SW480 (cell line): ENCODE data around the gene VIT.
A peak's percentile ranks its signal among the peaks of the same experiment; 100 is the strongest.

Experiments
- DNase-seq: peaks from one replicate; pipeline ENCODE4 v3.0.0-alpha.2; 2016; ENCODE audit warnings: low spot score

VIT gene, protein sequence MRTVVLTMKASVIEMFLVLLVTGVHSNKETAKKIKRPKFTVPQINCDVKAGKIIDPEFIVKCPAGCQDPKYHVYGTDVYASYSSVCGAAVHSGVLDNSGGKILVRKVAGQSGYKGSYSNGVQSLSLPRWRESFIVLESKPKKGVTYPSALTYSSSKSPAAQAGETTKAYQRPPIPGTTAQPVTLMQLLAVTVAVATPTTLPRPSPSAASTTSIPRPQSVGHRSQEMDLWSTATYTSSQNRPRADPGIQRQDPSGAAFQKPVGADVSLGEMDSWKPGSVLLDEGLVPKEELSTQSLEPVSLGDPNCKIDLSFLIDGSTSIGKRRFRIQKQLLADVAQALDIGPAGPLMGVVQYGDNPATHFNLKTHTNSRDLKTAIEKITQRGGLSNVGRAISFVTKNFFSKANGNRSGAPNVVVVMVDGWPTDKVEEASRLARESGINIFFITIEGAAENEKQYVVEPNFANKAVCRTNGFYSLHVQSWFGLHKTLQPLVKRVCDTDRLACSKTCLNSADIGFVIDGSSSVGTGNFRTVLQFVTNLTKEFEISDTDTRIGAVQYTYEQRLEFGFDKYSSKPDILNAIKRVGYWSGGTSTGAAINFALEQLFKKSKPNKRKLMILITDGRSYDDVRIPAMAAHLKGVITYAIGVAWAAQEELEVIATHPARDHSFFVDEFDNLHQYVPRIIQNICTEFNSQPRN

DNA sequence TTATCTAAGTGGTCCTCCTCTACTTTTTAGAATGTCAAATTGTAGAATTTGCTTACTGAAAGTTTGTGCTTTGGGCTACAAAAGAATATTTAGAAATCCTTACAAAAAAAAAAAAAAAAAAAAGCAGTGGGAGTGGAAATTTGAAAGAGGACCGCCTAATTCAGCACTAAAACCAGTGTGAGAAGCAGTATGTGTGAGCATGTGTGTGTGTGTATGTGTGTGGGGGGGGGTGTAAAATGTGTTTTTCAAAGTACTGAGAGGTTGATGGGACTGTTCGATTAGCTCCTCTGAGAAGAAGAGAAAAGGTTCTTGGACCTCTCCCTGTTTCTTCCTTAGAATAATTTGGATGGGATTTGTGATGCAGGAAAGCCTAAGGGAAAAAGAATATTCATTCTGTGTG, at the start of gene VIT:
TSS of gene VIT (plus strand) at position 175 of the 400 bp plus-strand sequence. CDS start 19,664 bp downstream, outside the sequence.
- DNase-seq: no peak

DNA sequence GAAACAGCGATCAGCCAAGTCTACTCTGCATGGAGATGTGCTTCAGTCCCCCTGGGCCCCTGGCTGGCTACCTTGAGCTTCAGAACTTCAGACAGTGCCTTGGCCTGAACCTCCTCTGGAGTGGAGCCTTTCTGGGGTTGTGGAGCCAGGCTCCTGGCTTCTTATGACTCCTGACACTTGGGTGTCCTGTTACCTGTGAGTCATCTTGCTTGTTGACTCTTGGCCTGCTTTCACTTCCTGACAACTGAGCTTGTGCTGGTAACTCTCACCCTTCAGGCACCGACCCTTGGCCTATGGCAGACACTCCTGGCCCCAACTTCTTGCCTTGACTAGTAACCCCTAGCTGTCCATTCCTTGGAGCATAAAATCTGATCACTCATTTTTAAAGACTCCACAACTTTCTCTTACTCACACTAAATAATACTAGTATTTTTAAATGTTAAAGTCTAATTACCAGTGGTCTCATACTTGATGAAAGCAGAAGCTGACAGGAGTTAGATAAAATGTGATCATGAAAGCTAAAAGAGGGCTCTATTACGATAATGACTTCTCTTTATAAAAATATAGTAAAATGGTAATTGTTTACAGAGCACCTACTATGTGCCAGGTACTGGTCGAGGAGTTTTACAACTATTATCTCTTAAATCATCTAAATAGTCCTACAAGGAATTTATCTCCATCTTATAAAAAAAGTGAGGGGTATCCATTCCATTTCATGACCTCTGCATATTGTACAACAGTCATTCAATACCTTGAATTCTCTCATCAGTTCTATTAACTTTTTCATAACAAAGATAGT, 46.3 kb upstream of the VIT start:
- DNase-seq: peak; percentile 75

DNA sequence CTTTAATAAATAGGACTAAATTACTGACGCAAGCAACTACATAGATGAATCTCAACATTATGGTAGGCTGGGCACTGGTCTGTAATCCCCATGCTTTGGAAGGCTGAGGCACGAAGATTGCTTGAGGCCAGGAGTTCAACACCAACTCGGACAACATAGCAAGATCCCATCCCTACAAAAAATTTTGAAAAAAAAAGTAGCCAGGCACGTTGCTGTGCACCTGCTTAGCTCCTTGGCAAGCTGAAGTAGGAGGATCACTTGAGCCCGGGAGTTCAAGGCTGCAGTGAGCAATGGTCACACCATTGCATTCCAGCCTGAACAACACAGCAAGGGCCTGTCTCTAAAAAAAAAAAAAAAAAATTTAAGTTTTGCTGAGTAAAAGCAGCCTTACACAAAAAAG, 43.4 kb upstream of the VIT start:
- no peak for DNase-seq

DNA sequence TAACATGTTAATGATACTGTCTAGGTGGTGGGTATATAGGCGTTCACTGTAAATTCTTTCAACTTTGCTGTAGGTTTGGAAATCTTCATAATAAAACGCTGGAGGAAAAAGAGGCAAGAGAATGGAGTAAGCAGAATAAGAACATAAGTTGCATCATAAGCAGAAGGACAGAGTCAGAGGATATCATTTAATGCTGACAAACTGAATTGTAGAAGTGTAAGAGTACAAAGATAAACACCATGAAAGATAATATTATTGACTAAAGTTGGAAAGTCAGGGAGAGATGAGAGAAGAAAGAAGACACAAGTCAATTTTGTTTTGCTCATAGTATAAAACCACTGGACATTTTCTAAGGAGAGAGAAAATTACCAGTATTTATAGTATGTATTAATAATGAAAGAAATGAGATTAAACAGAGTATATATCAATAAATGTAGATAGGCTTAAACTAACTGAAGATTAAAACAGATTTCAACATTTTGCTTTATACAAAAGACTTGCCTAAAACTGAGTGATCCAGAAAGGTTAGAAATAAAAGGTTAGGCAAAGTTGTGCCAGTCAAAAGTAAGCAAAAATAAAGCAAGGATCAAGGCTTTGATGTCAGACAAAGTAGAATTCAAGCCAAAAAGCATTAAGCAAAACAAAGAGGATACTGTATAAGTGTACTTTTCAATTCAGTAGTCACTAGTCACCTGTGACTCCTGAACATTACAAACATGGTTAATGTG, 42.4 kb upstream of the VIT start:
- DNase-seq: no peak

DNA sequence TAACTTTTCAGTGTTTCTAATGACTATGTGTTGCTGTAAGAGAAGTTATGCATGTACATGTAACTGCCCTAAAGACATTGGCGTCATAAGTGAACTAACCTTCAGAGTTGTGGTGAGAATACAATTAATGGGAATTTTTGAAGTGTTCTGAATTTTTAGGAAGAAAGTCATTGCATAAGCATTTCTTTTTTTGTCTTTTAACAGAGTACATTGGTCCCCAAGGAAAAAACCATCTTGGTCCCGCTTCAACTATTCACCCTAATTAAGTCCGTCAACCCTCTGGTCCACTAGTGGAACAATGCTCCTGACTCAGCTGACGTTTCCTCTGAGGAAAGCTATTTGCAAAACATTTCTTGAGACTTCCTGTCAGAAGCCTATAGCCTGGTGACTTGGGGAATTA, 41.1 kb upstream of the VIT start:
- DNase-seq: no peak

DNA sequence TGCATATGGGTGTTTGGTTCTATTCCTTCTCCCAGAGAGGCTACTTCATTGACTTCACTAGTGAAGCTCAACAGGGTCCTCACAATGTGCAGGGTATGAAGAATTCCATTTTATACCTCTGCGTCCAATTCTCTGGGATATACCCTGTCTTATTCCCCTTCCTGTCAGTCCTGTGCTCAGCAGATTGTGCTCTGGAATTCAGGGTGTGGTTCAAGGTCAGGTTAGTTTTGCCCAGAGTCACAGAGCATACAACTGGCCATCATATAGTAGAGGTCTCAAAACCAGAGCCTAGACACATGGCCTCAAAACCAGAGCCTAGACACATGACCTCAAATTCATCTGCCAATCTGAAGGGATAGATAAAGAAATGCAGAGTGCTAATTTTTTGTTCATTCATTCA, 38.8 kb upstream of the VIT start:
- no peak for DNase-seq

DNA sequence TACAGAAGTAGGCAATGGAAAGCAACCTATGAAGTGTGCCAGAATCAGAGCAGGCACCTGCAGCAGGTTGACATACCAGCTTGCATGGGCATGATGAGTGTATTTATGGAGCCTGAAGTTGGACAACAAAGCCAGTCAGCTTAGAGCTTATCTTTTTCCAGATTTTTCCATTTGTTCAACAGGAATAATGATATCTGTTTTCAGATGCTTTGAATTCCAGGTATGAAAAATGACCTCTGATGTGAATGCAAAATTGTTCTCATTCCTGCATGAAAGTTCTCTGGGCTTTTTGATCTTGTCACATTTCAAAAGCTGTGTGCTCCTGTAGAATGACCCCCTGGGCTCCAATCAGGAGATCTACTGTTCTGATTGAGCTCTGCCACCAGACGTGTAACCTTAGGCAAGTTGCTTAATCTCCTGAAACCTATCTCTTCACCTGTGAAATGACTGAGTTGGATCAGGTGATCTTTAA, 38.2 kb upstream of the VIT start:
- no peak for DNase-seq

DNA sequence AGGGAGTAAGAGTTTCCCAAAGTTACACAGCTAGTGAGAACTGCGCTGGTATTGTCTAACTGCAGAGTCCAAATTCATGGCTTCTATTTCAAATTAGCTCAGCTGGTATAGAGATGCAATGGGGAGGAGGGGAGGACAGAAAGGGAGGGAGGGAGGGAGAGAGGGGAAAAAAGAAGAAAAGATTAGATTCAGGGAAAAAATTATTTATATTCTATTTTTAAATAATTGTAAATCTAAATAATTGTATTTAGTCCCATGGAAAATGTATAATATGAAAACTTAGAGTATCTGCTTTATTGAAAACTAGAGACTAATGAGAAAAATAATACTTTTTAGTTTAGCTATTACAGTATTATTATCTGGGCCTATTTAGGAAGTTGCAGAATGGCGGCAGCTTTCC, 37.3 kb upstream of the VIT start:
- no peak for DNase-seq

DNA sequence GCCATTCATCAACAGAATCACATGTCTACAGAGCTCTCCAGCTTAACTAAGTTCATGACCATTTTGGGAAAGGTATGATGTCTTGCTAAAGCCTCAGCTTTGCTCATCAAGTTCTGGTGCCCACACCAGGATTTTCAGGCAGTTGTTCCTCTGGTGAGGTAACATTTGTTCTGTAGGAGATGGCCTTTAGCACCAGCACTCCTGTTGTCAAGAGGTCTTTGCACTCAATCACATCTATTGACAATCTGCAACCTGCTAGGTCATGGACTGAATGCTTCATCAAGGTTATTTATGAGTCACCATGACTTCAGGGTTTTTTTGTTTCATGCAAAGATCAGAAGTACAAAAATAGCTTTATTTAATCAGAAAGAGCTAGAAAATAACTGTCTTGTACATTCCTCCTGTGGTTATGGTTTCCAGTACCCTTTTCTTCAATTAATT, 36.6 kb upstream of the VIT start:
- no peak for DNase-seq

DNA sequence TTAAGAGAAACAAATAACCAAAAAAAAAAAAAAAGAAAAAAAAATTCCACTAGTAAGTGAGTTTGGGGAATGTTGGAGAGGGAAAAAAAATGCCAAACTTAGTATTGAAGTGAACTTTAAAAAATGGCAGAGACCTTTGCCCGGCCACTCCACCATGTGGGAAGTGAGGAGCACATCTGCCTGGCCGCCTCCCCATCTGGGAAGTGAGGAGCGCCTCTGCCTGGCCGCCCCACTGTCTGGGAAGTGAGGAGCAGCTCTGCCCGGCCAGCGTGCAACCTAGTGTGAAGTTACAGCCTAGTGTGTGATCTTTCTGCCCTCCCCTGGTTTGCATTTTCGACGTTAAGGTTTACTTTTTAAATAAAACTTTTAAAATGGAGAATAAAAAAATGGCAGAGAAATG, 33.9 kb upstream of the VIT start:
- DNase-seq: no peak

DNA sequence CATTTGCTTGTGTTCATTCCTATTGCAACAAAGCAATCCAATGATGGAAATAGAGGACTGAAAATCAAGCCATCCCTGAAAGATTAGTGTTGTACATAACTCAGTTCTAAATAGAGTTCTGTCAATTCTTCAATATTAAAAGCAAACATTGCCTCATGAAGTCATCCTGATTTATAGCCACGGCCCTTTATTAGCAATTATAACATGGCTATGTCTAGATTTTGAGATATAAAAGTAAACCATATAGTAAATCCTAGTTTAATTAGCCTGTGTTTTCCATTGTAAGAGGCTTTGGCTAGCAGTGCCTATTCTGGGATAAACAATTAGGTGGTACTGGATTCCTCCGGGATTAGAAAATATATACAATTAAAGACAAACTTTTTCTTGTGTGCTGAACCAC, 33.2 kb upstream of the VIT start:
- no peak for DNase-seq

DNA sequence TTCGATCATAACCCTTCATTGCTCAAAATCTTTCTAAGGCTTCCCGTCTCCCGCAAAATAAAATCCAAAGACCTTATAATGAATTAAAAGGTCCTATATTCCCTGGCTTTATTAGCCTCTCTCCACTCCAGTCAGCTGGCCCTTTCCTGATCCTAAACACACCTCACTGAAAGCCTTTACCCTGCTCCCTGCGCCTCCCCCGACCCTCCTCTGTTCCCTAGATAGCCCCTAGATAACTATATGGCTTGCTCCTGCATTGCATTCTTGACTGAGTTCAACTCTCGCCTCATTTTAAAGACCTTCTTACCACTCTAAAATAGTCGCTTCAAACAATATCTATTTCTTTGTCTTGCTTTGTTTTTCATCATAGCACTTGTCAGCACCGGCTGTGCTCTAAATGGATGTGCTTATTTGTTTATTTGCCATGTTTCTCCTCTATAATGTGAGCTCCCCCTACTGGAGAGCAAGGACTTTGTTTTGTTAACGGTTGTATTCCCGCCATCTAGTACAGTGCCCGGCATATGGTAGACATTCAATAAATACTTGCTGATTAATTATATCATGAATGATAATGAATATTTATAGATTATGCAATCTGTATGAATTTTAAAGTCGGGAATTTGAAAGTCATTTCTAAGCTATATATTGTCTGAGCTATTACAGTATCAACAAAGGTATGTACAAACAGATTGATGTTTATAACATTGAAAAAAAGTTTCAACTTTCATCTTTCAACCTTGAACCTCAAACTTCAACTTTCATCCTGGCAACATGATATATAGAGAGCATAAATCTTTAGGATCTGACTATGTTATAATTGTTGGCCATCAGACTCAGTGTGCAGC, 32.4 kb upstream of the VIT start:
- DNase-seq: peak; percentile 79

DNA sequence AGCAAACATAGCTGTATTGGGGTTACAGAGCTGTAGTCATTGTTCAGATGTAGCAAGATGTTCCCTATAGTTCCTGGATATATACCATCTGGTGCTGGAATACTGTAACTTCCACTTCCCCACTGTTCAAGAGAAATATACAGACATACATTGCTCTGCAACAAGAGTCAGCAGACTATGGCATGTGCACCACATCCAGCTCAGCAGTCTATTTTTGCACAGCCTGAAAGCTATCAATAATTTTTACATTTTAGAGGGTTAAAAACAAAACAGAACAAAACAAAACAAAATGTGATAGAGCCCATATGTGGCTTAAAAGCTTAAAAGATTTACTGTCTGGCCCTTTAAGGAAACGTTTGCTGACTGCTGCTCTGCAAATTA, 31.8 kb upstream of the VIT start:
- no peak for DNase-seq

DNA sequence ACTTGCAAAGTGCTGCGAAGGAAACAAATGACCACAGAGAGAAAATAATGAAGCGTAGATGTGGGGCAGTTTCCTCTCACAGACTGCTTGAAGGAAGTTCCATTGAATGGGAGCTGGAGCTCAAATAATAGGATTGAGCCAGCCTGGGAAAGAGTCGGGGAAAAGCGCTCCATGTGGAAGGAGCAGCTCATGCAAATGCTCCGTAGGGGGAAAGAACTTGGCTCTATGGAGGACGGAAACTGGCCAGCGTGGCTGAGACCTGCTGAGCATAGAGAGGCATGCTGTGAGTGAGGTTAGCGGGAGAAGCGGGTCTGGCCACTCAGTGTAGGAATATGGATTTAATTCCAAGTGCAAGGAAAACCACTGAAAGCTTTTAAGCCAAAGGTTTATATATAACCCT, 28.6 kb upstream of the VIT start:
- no peak for DNase-seq

DNA sequence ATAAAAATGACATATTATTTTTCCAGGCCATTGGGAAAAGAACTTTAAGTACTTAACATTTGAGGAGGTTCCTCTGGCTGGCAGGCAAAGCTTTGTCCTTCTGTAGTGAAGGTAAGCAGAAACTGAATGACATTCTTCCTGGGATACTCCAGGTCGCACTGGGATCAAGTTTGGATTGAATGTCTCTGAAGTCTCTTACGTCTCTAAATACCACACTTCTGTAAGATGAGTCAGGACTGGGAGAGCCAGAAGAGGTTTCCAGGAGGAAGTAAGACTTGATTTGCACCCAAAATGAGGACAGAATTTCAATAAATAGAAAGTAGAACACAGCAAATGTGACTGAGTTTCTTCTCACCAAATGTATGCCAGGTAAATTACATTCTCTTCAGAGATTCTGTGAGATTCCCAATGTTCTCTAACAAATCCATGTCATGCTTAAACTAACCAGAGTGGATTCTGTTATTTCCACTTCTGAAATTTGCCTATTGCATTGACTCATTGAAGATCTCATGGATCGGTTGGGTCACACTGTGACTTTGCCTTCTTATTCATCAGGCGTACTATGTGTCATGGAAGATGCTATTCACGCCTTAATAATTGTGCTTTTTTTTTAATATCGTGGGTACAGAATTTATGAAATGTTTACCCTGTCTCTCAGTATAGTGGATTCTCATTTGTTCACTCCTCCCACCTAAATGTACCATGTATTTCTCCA, 25.5 kb upstream of the VIT start:
- DNase-seq: no peak

DNA sequence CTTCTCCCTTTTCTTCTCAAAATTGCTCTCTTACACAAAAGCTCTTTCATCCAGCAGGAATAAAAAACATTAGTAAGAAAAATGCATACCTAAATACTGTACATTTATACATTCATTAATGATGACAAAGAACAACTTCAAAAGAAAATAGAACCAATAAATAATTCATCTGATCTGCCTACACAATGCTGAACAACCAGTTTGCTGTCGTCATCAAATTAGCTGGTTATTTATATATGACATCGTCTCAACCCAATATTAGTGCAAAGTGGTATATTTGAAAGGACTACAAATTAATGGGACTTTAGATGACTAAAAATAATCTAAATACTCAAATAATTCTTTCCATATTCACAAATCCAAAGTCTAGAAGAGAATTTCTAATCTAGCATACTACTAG, 24.8 kb upstream of the VIT start:
- no peak for DNase-seq

DNA sequence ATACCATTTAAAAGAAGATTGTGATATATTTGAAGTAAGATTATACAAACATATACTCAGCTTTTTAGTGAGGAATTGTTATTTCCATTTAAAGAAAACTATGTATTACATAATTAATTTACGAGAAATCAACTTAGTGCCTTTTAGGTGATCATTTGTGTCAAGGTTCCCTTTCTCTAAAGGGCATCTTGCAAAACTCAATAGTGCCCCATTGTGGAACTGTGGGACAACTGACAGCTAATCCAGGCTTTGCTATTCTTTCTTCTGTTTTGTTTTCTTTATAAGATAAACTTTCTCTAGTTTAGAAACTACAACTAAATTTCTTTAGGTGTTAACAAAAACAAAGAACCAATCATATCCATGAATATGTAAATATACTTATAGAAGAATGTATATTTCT, 24.3 kb upstream of the VIT start:
- peak; percentile 46 for DNase-seq

DNA sequence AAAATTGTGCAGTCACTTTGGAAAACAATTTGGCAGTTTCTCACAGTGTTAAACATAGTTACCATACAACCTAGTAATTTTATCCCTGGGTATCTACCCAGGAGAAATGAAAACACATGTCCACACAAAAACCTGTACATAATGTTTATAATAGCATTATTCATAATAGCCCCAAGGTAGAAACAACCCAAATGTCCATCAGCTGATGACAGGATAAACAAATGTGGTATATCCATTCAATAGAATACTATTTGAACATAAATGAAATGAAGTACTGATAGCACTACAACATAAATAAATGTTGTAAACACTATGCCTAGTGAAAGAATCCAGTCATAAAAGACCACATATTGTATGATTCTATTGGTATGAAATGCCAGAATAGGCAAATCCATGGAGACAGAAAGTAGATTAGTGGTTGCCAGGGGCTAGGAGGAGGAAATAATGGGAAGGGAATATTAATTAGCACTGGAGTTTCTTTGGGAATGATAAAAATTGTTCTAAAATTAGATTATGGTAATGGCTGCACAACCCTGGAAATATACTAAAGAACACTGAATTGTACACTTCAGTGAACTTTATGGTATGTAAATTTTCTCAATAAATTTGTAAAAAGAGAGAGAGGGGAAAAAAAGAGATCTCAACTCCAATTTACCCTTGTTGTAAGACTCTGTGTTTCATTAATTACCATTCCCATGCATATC, 20.8 kb upstream of the VIT start:
- no peak for DNase-seq

DNA sequence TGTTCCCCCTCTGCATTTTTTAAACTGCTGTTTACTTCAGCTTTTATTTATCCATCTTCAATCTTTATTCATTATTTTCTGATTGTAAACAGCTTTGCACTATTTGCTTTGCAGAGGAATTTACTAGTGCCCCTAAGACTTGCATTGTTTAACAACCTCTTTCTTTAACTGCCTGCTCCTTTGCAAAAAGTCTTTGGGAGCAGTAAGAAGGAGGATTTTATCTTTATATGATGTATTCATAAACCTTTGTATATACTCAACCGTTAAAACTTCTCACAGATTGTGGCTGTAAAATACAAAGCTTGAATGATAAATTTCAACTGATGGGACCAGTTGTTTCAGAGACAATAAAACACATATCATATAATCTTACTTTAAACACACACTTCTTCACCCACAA, 20.1 kb upstream of the VIT start:
- DNase-seq: no peak

DNA sequence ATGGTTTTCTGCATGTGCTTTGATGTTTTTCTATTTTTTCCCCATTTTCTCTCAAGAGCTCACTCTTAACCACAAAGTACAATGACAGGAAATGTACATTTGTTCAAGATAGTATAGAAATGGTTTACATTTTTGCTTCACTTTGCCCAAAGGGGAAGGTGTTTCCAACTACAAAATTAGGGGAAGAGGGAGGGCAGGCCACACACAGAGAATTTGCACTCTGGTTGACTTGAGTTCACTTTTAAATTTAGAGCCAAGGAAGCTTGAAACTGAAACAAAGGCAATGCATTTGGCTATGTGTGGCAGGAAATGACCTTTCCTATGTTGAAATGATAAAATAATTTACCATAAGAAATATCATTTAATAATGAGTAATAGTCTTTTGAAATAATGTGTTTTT, 19.1 kb upstream of the VIT start:
- DNase-seq: no peak
